A673 (cell line): ENCODE results near the gene GLYATL1. TPM values are rescaled to one million over a fixed set of nuclear protein-coding genes. Genes with fewer than 3 reads are reported as not detected.

Source experiments
- BruUV-seq: library from RNA; stranded (reverse); fragments of 400-500 nt; replicated peaks from 2 replicates; lab custom pipeline; 2021; lab: Mats Ljungman, UMichigan
- CTCF ChIA-PET: fragments of 300-600 bp; sonication (Branson Sonifier 250); formaldehyde crosslinking; loops from one replicate; lab custom pipeline; 2022; ENCODE audit warnings: antibody characterized with exemption; lab: Charles Lee
- POLR2A ChIA-PET: fragments of 300-600 bp; sonication (Branson Sonifier 250); formaldehyde crosslinking; loops from one replicate; lab custom pipeline; 2022; ENCODE audit warnings: antibody characterized with exemption; ENCODE audit not compliant: low non-redundant PET; lab: Charles Lee
- DNase-seq: peaks from one replicate; pipeline ENCODE4 v3.0.0-alpha.2; 2015; ENCODE audit warnings: low spot score
- H3K27ac ChIP-seq: fragments of 200-600 bp; sonication (generic); 2 replicates; pipeline ENCODE4 v1.5.1; 2016; ENCODE audit warnings: mixed run types, low read depth, mild to moderate bottlenecking, mixed read lengths, antibody characterized with exemption, low read length; ENCODE audit not compliant: poor library complexity, severe bottlenecking
- H3K27me3 ChIP-seq: fragments of 200-600 bp; sonication (generic); replicated peaks from 2 replicates; pipeline ENCODE4 v1.6.1; 2017; ENCODE audit warnings: mixed run types, low read depth, mild to moderate bottlenecking, mixed read lengths, antibody characterized with exemption, low read length; ENCODE audit not compliant: insufficient read depth, poor library complexity
- H3K36me3 ChIP-seq: fragments of 200-600 bp; sonication (generic); 2 replicates; pipeline ENCODE4 v1.6.1; 2016; ENCODE audit warnings: mixed run types, mild to moderate bottlenecking, mixed read lengths, antibody characterized with exemption, low read length; ENCODE audit not compliant: insufficient read depth, poor library complexity, severe bottlenecking
- H3K4me1 ChIP-seq: fragments of 200-600 bp; sonication (generic); 2 replicates; pipeline ENCODE4 v1.6.1; 2017; ENCODE audit warnings: mixed run types, mild to moderate bottlenecking, mixed read lengths, antibody characterized with exemption, low read length; ENCODE audit not compliant: insufficient read depth, poor library complexity, severe bottlenecking
- H3K4me3 ChIP-seq: fragments of 200-600 bp; sonication (generic); 2 replicates; pipeline ENCODE4 v1.5.1; 2016; ENCODE audit warnings: low read depth, mixed run types, mild to moderate bottlenecking, mixed read lengths, low read length; ENCODE audit not compliant: poor library complexity, severe bottlenecking
- H3K9me3 ChIP-seq: fragments of 200-600 bp; sonication (generic); 2 replicates; pipeline ENCODE4 v1.6.1; 2016; ENCODE audit warnings: mixed run types, low read depth, mild to moderate bottlenecking, mixed read lengths, antibody characterized with exemption, low read length; ENCODE audit not compliant: poor library complexity, severe bottlenecking
- EZH2 ChIP-seq: fragments of 200-600 bp; sonication (generic); IDR thresholded peaks from 2 replicates; pipeline ENCODE4 v1.6.1; 2017; ENCODE audit warnings: borderline replicate concordance, low read depth, mild to moderate bottlenecking, mixed read lengths, antibody characterized with exemption, low read length; ENCODE audit not compliant: poor library complexity, severe bottlenecking
- intact Hi-C: fragments of 100-400 bp; cut with micrococcal nuclease; formaldehyde crosslinking; loops from one replicate; pipeline ENCODE4 v1.10.0; 2022; ENCODE audit not compliant: unreplicated experiment
- total RNA-seq: library from RNA; stranded (reverse); gene quantifications from 2 replicates; pipeline ENCODE4 v1.2.3, GENCODE V29; 2021
- TF ChIP-seq, protein P1 (sequence below): fragments of 300-800, 200-600 bp; sonication (generic); conservative IDR thresholded peaks from 2 replicates; pipeline ENCODE4 v1.5.1; 2017; ENCODE audit warnings: low read depth, mild to moderate bottlenecking, antibody characterized with exemption, low read length, moderate library complexity, mixed read lengths

The GLYATL1 gene
- total RNA-seq, 1 experiment from 2014 or later, result 0.17 TPM

DNA sequence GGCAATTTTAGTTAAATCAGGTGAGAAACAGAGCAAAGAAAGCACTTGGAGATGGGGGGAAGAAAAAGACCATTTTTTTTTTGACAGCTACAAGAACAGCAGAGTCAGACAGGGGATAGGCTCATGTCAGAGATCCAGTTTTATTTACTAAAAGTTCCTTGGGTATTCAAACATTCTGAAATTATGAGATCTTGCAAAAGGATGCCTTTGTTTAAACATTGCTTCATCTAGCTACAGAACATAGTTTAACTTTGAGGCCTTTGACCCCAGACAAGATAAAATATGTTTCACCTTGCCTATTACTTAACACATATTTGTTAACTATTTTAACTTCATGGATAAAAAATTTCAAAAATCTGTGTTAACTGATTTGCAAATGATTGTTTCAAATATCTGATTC, 6.4 kb downstream of the GLYATL1 start:
- intact Hi-C loops, result no loop called here
- no peak overlapping the region for H3K4me3 ChIP-seq
- TF ChIP-seq, protein P1, sequence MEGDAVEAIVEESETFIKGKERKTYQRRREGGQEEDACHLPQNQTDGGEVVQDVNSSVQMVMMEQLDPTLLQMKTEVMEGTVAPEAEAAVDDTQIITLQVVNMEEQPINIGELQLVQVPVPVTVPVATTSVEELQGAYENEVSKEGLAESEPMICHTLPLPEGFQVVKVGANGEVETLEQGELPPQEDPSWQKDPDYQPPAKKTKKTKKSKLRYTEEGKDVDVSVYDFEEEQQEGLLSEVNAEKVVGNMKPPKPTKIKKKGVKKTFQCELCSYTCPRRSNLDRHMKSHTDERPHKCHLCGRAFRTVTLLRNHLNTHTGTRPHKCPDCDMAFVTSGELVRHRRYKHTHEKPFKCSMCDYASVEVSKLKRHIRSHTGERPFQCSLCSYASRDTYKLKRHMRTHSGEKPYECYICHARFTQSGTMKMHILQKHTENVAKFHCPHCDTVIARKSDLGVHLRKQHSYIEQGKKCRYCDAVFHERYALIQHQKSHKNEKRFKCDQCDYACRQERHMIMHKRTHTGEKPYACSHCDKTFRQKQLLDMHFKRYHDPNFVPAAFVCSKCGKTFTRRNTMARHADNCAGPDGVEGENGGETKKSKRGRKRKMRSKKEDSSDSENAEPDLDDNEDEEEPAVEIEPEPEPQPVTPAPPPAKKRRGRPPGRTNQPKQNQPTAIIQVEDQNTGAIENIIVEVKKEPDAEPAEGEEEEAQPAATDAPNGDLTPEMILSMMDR, result no peak
- TF ChIP-seq EZH2, result no peak
- ChIA-PET CTCF (no interaction called here), POLR2A (no interaction called here)
- peaks cover 2% of the 10 kb centered on the region for H3K27me3 ChIP-seq
- H3K36me3 ChIP-seq, result no peaks in the 10 kb centered on the region
- H3K9me3 ChIP-seq, result no peaks in the 10 kb centered on the region
- BruUV-seq, result no TSS peak
- H3K27ac ChIP-seq, result no peak overlapping the region
- H3K4me1 ChIP-seq, result no peaks in the 10 kb centered on the region
- DNase-seq, result no peak

DNA sequence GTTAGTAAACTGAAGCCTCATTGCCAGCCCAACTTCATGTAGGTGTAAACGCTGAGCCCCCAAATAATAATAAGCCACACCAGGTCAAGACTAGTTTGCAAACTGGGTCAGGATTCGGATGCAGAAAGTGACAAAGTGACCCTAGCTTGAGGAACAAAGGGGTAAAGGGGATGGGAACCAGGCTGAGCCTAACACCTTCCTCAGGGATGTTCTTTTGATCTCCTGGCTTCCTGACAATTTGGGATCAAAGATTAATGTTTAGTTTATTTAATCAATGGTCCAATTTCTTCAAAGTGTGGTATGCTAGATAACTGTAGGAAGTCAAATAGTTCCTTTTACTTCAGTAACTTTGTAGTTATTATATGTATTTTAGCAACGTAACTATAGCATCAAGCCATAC, 9.9 kb downstream of the GLYATL1 start:
- TF ChIP-seq, protein P1, result no peak
- TF ChIP-seq EZH2, result no peak
- no peak overlapping the region for H3K4me3 ChIP-seq
- CTCF ChIA-PET, result no interaction called here
- POLR2A ChIA-PET, result no interaction called here
- H3K27me3 ChIP-seq, result peaks cover 10% of the 10 kb centered on the region
- no peaks in the 10 kb centered on the region for H3K4me1 ChIP-seq
- BruUV-seq, result no TSS peak
- intact Hi-C loops, result no loop called here
- H3K27ac ChIP-seq, result no peak overlapping the region
- no peak for DNase-seq
- H3K9me3 ChIP-seq, result no peaks in the 10 kb centered on the region
- no peaks in the 10 kb centered on the region for H3K36me3 ChIP-seq

DNA sequence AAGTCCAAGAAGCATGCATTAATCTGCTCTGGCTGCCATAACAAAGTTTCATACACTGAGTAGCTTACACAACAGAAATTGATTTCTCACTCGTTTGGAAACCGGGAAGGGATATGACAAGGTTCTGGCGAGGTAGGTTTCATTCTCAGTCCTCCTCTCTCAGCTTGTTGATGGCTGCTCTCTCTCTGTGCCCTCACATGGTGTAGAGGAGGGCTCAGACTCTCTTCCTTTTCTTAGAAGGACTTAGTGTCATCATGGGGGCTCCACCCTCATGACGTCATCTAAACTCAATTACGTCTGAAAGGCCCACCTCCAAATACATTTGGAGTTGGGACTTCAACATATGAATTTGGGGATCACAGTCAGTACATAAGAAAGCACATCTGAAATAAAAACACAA, 18.6 kb downstream of the GLYATL1 start:
- no peak overlapping the region for H3K4me3 ChIP-seq
- intact Hi-C loops, result loop anchor here (5.0 to 10.0 kb wide), 2 partner anchors 99 to 177 kb away; no protein-coding TSS in a partner anchor
- H3K27ac ChIP-seq, result no peak overlapping the region
- POLR2A ChIA-PET, result no interaction called here
- CTCF ChIA-PET, result no interaction called here
- H3K27me3 ChIP-seq, result peaks cover 10% of the 10 kb centered on the region
- DNase-seq, result no peak
- no TSS peak for BruUV-seq
- H3K4me1 ChIP-seq, result no peaks in the 10 kb centered on the region
- no peaks in the 10 kb centered on the region for H3K9me3 ChIP-seq
- no peaks in the 10 kb centered on the region for H3K36me3 ChIP-seq
- TF ChIP-seq, protein P1, result no peak
- TF ChIP-seq EZH2, result no peak
